NCI-H446 treated with DMSO at 0.1 percent for 48 hours (cell line): ENCODE results near the gene S100A4.
"Not testable (repeated sequence)": the region's sequence is repeated elsewhere in the genome, so short reads cannot be mapped to it uniquely, and the experiment has no call there.

ENCODE experiments used
- DNase-seq: peaks from one replicate; lab custom pipeline; 2025; lab: John Stamatoyannopoulos, UW

S100A4 gene

GRCh38 chr1:153567621-153568366 is 22.2 kb upstream of the S100A4 start:
- peak; percentile 36 for DNase-seq

DNA sequence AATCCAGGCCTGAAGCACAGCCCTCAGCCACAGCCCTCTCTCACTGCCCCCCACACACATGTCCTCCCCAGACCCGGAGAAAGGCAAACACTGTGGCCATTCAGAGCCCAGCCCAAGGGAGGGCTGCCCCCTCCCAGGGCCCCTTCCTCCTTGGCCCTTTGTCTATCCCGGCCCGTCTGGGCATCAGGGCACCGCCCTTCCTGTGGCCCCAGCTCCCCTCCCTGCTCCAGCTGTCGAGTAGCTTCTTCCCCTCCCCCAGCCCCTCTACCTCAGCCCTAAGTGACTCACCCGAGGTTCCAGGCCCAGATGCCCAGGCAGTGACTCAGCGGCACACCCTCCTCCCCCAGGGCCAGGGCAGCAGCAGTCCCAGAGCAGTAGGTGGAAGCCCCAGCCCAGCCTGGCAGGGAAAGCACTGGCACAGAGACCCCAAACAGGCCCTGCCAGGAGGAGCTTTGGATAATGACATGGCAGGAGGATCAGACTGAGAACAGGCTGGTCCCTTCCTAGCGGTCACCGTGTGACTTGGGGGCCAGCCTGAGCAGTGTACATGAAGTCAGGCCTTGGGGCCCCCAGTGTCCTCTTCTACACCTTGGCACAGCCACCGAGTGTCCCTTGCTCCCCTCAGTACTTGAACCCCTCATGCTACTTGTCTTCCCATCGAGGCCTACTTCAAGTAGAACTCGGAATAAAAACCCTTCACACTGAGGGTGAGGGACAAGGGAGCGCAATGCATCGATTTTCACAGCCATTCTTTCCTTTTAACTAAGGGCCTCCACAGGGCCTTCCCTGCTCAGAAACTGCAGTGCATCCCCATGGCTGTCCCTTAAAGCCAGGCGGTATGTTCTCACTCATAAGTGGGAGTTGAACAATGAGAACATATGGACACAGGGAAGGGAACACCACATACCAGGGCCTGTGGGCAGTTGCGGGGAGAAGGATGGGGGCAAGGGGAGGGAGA is 21.1 kb upstream of the S100A4 start:
- DNase-seq = peak; percentile 99

- peak; percentile 93 for DNase-seq
These were observed 20.1 kb upstream of the S100A4 start, which contains the start of gene S100A2 for GRCh38 chr1:153565529-153566374. Gene S100A2, minus strand, starts transcription at chr1:153565844. Its CDS starts 1,967 bp downstream, at chr1:153563877.

GRCh38 chr1:153563991-153564390 is 18.4 kb upstream of the S100A4 start:
- DNase-seq = no peak

GRCh38 chr1:153563483-153563901 is 17.9 kb upstream of the S100A4 start:
- peak; percentile 26 for DNase-seq

GRCh38 chr1:153562021-153562420 is 16.4 kb upstream of the S100A4 start:
- not testable (repeated sequence) for DNase-seq

- no peak for DNase-seq
These were observed 15.9 kb upstream of the S100A4 start for GRCh38 chr1:153561466-153561985.

DNA sequence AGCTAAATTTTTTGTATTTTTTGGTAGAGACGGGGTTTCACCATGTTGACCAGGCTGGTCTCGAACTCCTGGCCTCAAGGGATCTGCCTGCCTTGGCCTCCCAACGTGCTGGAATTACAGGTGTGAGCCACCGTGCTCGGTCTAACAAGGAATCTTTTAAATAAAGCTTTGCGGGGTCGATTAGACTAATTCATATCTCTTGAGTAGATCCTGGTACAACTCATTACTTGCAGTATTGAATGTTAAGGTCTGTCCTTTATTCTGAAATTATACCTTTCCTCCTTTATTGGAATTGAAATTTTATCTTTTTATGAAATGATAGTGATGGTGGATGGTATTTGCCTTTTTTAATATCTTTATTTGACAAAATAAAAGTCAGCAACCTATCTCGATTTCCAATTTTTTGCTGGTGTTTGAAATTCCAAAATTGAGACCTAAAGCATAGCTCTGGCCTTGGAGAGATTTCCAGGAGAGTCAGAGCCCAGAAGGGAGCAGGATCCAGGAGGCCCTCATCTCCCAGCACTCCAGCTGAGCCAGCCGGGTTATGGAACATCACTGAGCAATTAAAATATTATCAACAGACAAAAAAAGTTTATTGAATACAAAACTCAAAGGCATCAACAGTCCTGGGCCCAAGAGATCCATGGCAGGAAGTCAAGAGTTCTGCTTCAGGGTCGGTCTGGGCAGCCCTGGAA is 15.3 kb upstream of the S100A4 start:
- no peak for DNase-seq

DNA sequence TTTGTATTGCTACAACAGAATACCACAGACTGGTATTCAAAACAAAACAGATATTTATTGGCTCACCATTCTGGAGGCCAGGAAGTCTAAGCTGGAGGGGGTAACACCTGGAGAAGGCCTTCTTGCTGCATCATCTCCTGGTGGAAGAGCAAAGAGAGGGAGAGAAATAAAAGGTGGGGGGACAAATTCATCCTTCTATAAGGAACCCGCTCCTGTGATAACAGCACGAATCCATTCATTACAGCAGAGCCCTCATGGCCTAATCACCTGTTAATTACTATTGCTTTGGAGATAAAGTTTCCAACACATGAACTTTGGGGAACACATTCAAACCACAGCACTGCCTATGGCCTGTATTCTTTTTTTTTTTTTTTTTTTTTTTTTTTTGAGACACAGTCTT is 14.6 kb upstream of the S100A4 start:
- DNase-seq = no peak

GRCh38 chr1:153557877-153558276 is 12.3 kb upstream of the S100A4 start:
- no peak for DNase-seq

- DNase-seq = no peak
These were observed 10.7 kb upstream of the S100A4 start for GRCh38 chr1:153556348-153556747.

DNA sequence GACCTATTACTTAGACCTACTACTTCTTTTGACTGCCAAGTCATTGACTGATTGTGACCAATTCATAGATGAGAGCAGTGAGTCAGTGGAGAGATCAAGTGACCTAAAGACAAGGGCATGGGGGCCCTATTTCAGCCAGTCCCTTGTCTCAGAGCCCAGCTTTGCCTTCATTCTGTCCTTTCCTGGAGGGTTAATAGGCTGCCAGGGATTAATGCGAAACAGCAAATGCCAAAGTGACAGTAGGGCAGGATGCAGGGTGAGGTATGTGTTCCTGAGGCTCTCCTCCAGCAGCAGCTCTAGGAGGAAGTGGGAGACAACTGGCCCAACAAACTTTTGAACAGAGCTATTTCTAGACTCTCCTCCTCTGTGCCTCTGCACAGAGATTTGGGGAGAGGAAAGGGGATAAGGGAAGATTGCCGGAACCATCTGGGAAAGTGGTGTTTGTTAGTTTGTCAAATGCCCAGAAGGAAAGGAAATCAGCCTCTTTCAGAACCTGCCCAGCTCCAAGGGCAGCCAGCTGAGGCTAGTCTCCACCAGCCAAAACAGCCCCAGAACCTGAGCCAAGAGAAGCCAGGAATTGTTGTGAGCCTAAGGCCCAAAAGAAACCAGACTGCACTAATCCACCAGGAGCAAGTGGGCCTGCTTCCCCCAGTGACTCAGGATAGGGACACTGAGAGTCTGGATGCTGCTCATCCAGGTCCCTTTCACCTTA is 8.4 kb upstream of the S100A4 start:
- DNase-seq = no peak

- DNase-seq = no peak
These were observed 7.5 kb upstream of the S100A4 start for GRCh38 chr1:153553096-153553495.

DNA sequence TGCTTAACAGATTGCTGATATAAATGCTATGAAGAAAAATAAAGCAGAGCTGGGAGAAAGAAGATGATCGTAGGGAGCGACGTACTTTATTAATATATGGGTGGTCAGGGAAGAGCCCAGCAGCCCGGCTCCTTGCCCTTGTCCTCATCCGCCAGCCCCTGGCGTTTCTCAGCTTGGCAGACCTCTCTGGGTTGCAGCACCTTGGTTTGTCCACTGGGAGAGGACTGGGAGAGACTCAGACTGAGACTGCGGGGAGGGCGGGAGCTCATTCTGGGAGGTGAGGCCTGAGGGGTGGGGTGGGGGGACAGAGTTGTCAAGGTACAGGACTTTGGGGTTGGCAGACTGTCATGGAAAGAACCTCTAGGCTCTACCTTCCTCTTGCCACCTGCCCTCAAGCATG is 6.7 kb upstream of the S100A4 start:
- no peak for DNase-seq

GRCh38 chr1:153550827-153551500 is 5.4 kb upstream of the S100A4 start:
- no peak for DNase-seq

- no peak for DNase-seq
These were observed 4.8 kb upstream of the S100A4 start for GRCh38 chr1:153550398-153550758.

GRCh38 chr1:153549741-153550397 is 4.3 kb upstream of the S100A4 start:
- DNase-seq = no peak

DNA sequence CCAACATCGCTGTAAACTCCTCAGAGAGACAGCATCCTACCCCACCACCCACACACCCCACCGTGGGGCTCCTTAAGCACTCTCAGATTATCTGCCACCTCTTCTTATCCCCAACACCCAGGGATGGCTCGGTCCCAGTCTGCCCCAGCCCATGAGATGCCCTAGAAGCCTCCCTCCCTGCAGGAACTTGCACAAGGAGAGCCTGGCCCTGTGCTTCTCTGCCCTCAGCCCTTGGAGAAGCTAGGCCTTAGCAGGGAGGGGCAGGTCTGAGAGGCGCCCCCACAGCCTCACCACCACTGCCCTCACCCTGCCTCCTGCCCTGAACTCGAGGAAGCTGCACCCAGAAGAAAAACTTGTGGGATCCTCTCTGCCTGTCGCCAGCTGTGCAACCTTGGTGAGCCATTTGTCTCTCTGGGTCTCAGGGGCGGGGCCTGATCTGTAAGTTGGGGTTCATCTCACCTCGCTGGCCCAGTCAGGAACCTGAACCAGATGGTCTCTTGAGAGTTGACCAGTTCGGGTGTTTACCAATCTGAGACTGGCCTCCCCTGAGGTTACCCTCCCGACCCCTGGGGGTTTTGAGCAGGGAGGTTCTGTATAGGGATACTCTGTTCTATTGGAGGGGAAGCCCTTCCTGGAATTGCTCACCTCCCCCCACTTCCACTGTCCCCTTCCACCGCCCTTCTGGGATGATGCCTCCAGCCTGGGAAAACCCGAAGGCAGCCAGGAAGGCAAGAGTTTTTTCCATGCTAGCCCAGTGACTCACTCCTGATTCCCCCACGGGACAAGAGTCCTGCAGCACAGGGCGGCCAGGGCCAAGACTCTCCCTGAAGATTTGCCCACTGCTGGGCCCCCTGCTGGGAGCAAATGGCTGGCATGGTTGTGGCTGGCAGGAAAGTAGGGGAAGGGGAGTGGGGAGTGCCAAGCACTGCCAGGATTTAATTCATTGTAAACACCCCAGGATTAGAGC is 3.4 kb upstream of the S100A4 start, which contains the start of gene S100A3:
TSS of gene S100A3 (minus strand) at position 537 of the 967 bp plus-strand sequence. CDS start 773 bp downstream, outside the sequence.
- peak; percentile 76 for DNase-seq
